ENCODE measurements around the gene SHMT2. TPM values are rescaled to one million over a fixed set of nuclear protein-coding genes. Genes with fewer than 3 reads are reported as not detected.

Gene SHMT2
- total RNA-seq, 4 donors from 2014 or later, result 20.5 to 42.4 (median 34.4) TPM

GRCh38 chr12:57187222-57188089 lies 42.1 kb upstream of the SHMT2 start:
- Histone ChIP-seq H3K36me3 (peaks cover 0 to 92% of the 10 kb centered on the region in 2 donors), H3K4me3 (no peak overlapping the region), H3K9me3 (no peaks in the 10 kb centered on the region)

GRCh38 chr12:57188090-57188425 lies 41.5 kb upstream of the SHMT2 start:
- no peak overlapping the region for H3K4me3 ChIP-seq
- TF ChIP-seq POLR2AphosphoS5 (IDR thresholded peaks at IDR 0.05) (no peak), POLR2A (IDR thresholded peaks at IDR 0.05) (no peak), CTCF (IDR thresholded peaks at IDR 0.05) (no peak), EP300 (IDR thresholded peaks at IDR 0.05) (no peak)
- H3K27me3 ChIP-seq, result no peaks in the 10 kb centered on the region
- WGBS, 2 donors (ENCODE audit: low coverage in 1 of 2), result 60 to 62% methylated on average over 2 to 6 of the region's 8 CpGs
- H3K27ac ChIP-seq, result no peak overlapping the region
- ATAC-seq, result no peak
- peaks cover 0 to 98% of the 10 kb centered on the region in 2 donors for H3K36me3 ChIP-seq
- H3K9me3 ChIP-seq, result no peaks in the 10 kb centered on the region
- peaks cover 0 to 9% (median 0%) of the 10 kb centered on the region in 3 donors for H3K4me1 ChIP-seq

More at GRCh38 chr12:57187222-57188089, 42.1 kb upstream of the SHMT2 start:
- peaks cover 0 to 9% (median 0%) of the 10 kb centered on the region in 3 donors for H3K4me1 ChIP-seq
- TF ChIP-seq EP300 (IDR thresholded peaks at IDR 0.05) (no peak), CTCF (IDR thresholded peaks at IDR 0.05) (no peak), POLR2AphosphoS5 (IDR thresholded peaks at IDR 0.05) (no peak)
- H3K27me3 ChIP-seq, result no peaks in the 10 kb centered on the region
- 16% methylated on average over 4 of the region's 21 CpGs; no CpG with 5 or more reads in 1 of the 2 donors for WGBS, 2 donors (ENCODE audit: low coverage in 1 of 2)
- H3K27ac ChIP-seq, result no peak overlapping the region
- ATAC-seq, result no peak

GRCh38 chr12:57190037-57190436 lies 39.5 kb upstream of the SHMT2 start:
- Histone ChIP-seq H3K9me3 (no peaks in the 10 kb centered on the region), H3K4me3 (no peak overlapping the region), H3K36me3 (peaks cover 0 to 99% of the 10 kb centered on the region in 2 donors), H3K4me1 (peaks cover 0 to 9% (median 0%) of the 10 kb centered on the region in 3 donors), H3K27ac (no peak overlapping the region), H3K27me3 (no peaks in the 10 kb centered on the region)
- ATAC-seq, result no peak
- 40% methylated on average over 2 of the region's 6 CpGs; no CpG with 5 or more reads in 1 of the 2 donors for WGBS, 2 donors (ENCODE audit: low coverage in 1 of 2)
- TF ChIP-seq CTCF (IDR thresholded peaks at IDR 0.05) (no peak), POLR2A (IDR thresholded peaks at IDR 0.05) (no peak), POLR2AphosphoS5 (IDR thresholded peaks at IDR 0.05) (no peak), EP300 (IDR thresholded peaks at IDR 0.05) (no peak)

GRCh38 chr12:57190821-57191220 lies 38.7 kb upstream of the SHMT2 start:
- no peaks in the 10 kb centered on the region for H3K9me3 ChIP-seq
- no peak for TF ChIP-seq POLR2AphosphoS5 (IDR thresholded peaks at IDR 0.05)
- no peak for TF ChIP-seq POLR2A (IDR thresholded peaks at IDR 0.05)
- TF ChIP-seq CTCF (IDR thresholded peaks at IDR 0.05), result no peak
- TF ChIP-seq EP300 (IDR thresholded peaks at IDR 0.05), result no peak
- no peak for ATAC-seq
- no peak overlapping the region for H3K4me3 ChIP-seq
- H3K4me1 ChIP-seq, result peaks cover 0 to 9% (median 0%) of the 10 kb centered on the region in 3 donors
- no peaks in the 10 kb centered on the region for H3K27me3 ChIP-seq
- no CpG with 5 or more reads among the region's 23 CpGs for WGBS, 2 donors (ENCODE audit: low coverage in 1 of 2)
- peaks cover 0 to 99% of the 10 kb centered on the region in 2 donors for H3K36me3 ChIP-seq
- no peak overlapping the region for H3K27ac ChIP-seq

GRCh38 chr12:57191410-57191809 lies 38.1 kb upstream of the SHMT2 start:
- Histone ChIP-seq H3K4me1 (peaks cover 0 to 9% (median 0%) of the 10 kb centered on the region in 3 donors), H3K27me3 (no peaks in the 10 kb centered on the region), H3K36me3 (peaks cover 0 to 99% of the 10 kb centered on the region in 2 donors), H3K4me3 (no peak overlapping the region), H3K9me3 (no peaks in the 10 kb centered on the region), H3K27ac (no peak overlapping the region)
- TF ChIP-seq POLR2AphosphoS5 (IDR thresholded peaks at IDR 0.05), result no peak
- TF ChIP-seq POLR2A (IDR thresholded peaks at IDR 0.05), result no peak
- no peak for TF ChIP-seq CTCF (IDR thresholded peaks at IDR 0.05)
- no peak for TF ChIP-seq EP300 (IDR thresholded peaks at IDR 0.05)
- 82 to 91% methylated on average over 5 to 9 of the region's 11 CpGs for WGBS, 2 donors (ENCODE audit: low coverage in 1 of 2)
- ATAC-seq, result no peak
